Activated T-cell treated with anti-CD3 and anti-CD28 coated beads for 1 hour (primary cell): ENCODE measurements around the gene TRPV4.

Source experiments
- DNase-seq: peaks from one replicate; pipeline ENCODE4 v3.0.0-alpha.2; 2020; ENCODE audit warnings: low read depth

The TRPV4 gene

DNA sequence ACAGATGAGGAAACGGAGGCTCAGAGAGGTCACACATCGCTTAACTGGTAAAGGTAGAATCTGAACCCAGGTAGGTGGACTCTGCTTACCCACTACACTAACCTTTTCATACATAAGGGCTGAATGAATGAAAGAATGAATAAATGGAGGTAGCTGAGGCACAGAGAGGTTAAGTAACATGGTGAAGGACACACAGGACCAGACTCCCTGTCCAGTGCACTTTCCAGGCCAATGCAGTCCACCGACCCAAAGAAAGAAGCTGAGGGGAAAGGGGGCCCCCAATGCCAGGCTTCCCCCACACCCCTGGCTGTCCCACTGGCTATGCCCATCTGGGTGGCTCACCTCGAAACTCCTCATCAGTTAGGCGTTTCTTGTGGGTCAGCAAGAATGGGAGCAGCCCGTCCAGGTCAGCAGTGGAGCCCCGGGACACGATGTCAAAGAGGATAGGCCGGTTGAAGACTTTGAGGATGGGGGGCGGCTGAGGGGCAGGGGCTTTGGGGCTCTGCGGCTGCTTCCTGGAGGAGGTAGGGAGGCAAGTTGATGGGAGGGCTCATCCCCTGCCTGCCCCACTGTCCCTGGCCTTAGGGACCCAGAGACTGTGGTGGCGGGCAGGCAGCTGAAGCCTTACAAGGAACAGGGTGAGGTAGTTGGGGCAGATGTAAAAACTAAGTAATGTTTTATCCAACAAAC is 25.1 kb downstream of the TRPV4 start:
- no peak for DNase-seq

DNA sequence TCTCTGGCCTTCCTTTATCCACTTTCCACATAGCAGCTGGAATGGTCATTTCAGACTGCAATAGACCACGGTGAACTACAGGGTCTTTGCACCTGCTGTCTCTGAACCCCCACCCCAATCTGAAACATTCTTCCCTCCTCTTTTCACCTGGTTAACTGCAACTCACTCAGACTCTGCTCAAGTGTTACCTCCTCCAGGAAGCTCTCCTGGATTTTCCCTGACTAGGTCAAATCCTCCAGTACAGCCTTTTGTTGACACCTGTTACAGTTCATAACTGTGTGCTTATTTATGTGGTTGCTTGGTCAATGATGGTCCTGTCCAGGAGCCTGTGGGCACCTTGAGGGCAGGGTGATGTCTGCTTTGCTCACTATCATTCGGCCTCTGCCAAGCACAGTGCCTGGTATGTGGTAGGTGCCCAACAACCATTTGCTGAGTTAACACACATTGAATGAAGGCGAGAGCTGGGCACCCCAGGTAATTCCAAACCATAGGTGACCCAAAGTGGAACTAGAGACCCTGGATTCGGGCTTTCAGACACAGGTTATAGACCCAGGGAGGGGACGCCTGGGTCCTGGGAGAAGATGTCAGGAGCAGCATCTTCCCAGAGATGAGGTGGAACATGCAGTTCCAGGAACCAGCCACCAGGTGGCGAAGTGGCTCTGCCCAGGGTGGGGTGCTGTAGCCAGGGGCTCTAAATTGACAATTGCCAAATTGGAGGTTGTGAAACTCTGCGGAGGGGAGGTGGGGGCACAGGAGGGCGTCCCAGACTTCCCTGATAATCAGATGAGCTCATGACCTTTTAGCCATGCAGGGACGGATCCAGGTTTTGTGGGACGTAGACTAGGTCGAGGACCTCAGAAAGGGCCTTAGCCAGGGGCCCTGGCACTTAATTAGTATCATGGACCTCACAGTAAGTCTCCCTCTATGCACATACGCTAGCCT is 28.1 kb downstream of the TRPV4 start:
- peak; percentile 55 for DNase-seq

DNA sequence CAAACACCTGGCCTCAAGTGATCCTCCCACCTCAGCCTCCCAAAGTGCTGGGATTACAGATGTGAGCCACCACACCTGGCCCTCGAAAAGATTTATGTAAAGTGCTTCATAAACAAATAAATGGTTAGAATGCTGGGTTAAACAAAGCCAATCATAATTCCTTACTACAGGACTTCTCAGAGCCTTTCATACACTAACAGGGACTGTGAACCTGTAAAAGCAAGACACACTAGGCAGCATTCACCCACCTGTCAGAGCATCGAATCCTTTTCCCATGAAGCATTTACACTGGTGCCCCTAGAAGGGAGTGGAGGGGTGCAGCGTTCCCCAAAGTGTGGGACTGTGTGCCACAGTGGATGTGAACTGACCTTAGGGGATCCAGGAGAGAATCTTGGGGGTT is 29.5 kb downstream of the TRPV4 start:
- no peak for DNase-seq

DNA sequence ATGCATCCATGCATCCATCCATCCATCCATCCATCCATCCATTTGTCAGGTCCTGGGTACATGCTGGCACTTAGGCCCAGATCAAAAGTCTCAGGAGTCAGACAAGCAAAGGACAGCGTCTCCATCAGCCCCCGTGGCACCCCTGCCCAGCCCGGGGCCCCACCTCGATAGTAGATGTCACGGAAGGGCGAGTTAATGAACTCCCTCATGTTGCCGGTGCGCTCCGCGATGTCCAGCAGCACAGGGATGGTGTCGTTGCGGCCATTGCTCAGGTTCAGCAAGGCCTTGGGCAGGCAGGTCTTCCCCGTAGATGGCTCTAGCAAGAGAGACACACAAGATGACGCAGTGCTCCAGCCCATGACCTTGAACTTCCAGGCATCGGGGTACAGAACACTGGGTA is 30.4 kb downstream of the TRPV4 start:
- no peak for DNase-seq

DNA sequence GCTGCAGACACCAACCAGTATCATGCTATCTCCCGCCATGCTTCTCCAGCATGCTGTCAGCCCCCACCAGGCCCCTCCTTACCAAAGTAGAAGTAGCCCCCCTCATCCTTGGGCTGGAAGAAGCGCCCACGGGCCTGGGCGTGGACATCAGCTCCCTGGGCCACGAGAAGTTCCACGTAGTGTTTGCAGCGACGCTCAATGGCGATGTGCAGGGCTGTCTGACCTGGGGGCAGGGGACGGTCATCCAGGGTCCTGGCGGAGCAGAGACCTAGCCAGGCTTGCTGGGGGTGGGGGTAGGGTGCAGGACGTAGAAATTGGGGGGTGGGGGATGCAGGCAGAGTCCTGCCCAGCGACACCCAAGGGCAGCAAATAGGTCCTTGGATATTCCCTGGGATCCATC is 32.7 kb downstream of the TRPV4 start:
- DNase-seq: no peak

DNA sequence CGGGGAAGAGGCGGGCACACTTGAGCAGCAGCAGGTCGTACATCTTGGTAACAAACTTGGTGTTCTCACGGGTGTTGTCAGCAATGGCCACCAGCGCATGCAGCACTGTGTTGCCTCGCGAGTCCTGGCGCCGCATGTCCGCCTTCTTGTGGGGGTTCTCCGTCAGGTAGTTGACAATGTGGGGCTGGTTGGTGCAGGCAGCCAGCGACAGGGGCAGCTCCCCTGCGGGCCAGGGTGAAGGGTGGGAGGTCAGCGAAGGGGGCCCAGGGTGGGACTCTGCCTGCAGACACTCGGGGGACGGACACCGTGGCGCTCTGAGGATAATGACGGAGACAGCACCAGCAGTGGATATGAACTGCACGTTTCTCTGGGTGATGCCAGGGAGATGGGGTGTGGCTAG is 34.5 kb downstream of the TRPV4 start:
- DNase-seq: no peak

DNA sequence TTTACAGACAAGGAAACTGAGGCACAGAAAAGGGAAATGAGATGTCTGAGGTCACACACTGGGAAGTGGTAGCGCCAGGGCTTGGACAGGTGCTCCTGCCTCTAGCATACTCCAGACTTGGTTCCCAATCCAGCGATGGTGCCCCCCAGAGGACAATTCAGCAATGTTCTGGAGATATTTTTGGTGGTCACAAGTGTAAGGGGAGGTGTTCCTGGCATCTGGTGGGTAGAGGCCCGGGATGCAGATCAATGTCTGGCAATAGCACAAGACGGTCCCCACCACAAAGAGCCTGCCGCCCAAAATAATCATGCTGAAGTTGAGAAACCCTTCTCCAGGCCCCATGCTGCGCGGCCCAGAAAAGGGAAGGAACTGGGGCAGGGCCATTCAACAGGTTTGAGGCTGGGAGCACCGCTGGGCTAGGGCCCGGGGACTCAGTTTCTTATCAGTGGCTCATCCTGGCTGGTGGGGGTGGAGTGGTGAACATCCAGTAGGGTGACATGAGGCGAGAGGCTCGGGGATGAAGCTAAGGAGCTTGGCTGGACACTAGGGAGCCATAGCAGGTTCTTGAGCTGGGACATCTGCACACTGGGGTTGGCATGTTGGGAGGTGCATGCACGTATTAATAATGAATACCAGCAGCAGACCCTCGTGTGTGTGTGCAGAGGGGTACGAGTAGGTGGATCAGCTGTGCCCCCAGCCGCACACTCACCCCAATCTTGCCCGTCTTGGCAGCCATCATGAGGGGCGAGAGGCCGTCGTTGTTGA is 35.1 kb downstream of the TRPV4 start:
- no peak for DNase-seq

DNA sequence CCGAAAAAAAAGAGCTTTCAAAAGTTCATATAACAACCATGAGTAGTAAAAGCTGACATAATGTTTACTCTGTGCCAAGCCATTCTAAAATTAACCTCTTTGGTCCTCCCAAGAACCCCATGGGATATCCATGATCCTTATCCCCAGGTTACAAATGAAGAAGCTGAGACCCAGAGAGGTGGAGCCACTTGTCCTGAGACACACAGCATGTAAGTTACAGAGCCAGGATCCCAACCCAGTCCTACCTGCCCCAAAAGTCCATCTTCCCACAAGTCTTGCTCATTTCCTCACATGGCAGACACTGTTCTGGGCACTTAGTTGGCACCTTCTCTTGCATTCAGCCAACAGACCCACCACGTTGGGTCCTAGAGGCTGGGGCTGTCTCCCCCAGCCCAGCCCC is 37.1 kb downstream of the TRPV4 start:
- no peak for DNase-seq

DNA sequence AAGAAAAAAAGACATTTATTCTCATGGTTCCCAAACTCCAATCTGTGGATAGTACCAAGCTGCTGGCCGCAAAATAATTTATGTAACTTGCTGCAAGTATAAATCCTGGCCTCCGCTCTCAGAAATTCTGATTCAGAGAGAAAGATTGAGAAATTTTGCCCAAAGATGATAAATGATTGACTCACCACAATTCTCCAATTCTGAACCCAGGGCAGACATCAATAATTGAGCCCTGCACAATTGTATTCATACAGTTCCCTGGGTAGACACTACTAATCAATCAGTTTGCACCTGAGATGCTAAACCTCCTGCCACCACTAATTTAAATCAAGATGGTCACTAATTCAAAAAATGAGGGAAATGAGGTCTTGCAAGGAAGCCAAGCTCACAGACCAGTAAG is 38.2 kb downstream of the TRPV4 start:
- no peak for DNase-seq

DNA sequence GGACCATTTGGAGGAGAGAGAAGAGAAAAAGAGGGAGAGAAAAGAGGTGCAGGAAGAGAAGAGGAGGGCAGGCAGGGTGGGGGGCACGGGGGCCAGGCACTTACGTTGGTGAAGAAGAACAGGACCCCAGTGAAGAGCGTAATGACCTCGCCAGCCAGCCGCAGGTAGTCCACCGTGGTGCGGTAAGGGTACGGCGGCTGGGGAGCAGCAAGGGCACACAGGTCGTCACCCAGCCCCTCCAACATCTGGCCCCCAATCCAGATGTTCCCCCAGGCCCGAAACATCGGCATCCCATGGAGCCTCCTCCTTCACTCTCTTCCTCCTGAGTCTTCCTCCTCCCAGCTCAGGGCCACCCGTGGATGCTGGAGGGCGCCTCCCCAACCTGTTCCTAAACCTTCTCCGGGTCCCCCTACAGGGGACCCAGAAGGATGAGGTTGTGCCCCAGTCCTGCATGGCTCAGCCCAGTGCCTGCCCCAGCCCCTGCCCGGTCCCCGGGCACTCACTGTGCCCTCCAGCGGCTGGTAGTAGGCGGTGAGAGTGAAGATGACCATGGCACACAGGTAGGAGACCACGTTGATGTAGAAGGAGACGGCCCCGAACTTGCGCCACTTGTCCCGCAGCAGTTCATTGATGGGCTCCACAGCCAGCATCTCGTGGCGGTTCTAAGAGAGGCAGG is 39.2 kb downstream of the TRPV4 start:
- no peak for DNase-seq

DNA sequence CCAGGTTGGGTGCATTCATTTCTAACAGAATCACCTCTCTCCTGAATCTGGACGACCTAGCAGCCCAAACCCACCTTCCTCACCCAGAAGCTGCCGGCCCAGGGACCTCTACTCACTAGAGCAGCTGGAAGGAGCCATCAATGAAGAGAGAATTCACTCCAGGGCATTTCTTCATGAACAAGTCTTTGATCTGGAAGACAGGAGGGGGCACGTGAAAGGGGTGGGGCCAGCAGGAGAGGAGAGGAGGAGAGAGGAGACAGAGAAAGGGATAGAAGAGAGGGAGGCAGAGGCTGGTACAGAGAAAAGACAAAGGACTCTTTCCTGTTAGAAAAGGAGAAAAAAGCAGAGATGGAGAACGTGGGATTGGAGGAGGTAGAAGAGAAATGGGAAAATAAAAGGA is 39.8 kb downstream of the TRPV4 start:
- DNase-seq: no peak

DNA sequence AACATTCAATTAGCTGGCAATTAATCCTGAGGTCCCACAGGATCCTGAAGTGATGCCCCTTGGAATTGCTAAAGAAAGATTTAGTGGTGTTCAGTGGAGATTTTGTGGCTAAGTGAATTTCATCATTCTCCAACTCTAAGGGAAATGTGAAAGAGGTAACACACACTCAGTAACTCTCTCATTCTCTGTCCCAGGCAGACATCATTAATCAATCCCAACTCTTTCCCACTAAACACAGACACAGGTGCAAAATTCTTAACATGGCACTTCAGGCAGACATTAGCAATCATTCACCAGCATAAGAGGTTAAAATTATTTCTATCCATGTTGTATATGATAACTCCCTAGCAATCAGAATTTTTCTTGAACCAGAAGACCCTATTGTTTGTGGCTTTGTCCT is 40.2 kb downstream of the TRPV4 start:
- no peak for DNase-seq

DNA sequence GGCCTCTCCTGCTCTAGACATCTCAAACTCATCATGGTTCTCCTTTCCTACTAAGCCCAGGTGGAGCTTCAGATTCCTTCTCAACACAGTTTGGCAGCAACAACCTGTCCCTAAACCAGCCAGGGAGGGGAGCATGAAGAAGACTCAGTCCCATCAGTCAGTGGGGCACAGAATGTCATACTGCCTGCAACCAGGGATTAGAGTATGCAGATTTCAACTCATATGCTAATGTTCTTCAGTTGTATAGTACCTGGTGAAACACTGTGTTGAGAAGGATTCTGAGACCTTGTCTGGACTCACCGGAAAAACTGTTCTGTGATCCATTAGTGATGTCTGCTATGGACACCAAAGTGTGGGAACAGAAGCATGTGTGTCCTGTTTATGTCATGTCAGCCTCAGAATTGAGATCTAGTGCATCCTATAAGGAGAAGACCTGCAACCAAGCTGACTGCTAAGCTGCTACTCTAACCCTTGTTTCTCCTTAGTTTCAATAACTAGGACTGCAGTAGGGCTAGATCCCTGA is 43.6 kb downstream of the TRPV4 start:
- no peak for DNase-seq

DNA sequence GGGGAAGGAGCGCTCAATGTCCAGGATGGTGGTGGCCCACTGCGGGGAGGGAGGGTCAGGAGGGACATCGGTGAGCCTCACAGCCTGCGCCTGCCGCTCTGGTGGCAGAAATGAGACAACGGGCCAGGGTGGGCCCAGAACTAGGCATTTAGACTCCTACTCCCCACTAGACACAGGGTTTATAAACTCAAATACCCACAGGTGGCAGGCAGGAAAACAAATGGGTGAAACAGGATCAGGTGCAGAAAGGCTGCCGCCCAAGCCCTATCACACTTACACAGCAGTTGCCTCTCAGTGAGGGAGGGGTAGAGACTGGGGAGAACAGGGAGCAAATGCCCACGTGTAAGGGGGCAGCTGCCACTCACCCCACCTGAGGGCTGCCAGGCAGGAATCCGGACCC is 46.4 kb downstream of the TRPV4 start:
- no peak for DNase-seq

DNA sequence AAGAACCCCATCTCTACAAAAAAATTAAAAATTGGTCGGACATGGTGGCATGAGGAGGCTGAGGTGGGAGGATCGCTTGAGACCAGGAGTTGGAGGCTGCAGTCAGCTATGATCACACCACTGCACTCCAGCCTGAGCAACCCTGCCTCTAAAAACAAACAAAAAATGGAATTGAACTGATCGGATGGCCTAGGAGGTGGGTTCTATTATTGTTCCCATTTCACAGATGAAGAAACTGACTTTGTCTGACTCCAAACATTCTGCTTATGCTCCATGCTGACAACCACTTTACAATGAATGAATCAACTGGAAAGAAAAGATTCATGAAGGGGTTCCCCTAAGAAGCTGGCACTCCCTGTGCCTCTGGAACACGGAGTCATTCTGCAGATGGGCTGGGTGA is 47.3 kb downstream of the TRPV4 start:
- no peak for DNase-seq

DNA sequence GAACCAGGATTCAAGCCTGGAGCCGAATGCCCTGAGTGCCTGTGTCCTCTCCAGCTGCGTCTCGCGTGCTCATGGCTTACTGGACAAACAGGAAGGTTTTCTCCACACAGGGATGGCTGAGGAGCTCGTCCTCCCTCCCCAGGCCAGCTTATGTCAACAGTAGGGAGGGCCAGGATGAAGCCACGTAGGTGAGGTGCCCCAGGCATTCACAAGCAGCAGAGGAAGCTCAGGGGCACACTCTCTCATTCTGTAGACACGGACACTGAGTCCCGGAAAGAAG is 49.3 kb downstream of the TRPV4 start:
- DNase-seq: no peak

DNA sequence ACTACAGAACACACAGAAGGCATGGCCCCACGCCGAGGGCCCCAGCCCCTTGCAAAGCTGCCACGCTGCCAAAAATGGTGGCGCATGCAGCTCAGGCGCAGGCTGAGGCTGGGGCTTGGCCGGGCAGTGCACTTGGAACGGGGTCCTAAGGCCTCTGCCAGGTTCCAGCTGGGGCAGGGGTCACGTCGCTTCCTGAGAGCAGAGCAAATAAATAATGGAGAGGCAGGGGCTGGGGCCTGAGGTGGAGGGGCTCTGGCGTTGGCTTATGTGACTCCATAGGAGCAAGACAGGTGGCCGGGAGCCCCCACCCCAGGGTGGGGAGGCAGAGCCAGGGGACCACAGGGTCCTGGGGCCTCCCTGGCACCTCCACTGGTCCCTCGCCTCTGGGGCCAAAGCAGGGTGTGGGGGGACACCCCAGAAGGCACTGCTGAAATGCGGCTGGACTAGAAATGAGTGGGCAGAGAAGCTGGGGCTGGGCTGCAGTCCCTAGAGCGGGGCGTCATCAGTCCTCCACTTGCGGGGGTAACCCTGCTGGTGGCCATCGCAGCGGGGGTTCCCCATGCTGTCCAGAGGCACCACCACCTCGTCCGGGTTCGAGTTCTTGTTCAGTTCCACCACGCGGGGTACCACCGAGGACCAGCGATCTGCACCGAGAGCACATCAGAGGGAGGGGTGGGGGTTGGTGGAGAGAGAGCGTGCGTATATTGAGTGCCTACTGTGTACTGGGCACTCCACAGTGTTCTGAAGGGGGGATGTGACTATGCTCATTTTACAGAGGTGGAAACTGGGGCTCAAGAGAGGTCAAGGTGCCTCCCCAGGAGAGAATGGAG is 49.8 kb downstream of the TRPV4 start:
- DNase-seq: no peak

DNA sequence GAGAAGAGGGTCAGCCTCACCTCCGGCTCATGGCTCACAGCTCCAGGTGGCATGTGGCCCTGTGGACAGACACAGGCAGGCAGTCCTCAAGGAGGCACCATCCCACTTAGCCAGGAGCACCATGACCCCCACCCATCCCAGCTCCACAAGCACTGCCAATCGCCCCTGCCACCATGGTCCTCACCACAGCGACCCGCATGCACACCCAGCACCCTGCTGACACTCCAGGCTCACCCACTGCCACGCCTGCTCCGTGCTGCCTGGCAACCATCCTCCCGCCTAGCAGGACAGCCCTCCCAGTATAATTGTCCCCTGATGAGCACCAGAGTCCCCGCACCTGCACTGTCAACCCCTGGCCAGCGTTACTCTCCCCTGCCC is 50.9 kb downstream of the TRPV4 start:
- no peak for DNase-seq

DNA sequence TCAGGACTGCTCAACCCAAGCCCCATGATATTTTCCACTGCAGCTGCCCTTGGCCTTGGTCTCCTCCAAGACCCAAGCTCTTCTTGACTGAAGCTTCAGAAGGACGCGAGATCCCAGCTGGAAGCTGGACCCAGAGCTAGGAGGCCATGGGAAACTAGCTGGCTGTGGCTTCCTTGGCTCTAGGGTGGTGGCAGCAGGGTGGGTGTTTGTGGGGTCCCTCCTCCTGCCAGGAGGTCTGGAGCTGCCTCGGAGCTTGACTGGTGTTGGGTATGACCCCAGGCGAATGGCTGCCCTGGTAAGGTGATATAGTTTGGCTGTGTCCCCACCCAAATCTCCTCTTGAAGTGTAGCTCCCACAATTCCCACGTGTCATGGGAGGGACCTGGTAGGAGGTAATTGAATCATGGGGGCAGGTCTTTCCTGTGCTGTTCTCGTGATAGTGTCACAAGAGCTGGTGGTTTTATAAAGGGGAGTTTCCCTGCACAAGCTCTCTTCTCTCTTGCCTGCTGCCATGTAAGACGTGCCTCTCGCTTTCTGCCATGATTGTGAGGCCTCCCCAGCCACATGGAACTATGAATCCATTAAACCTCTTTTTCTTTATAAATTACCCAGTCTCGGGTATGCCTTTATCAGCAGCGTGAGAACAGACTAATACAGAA is 51.4 kb downstream of the TRPV4 start:
- DNase-seq: no peak

DNA sequence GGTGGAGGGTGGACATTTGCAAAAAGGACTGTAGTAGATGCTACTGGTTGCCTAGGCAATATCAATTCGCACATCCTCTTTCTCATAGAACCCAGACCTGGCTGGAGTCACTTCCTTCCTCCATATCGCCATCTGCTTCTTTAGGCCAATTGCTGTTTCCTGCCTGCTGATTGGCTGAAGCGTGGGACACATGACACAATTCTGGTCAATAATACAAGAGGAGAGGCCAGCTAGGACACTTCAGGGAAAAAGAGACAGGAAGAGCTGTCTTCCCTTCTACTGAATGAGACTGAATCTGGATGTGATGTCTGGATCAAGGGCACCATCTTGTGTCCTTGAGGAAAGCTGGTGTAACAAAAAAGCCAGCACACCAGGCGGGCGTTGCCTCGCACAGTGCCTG is 53.8 kb downstream of the TRPV4 start:
- DNase-seq: no peak

DNA sequence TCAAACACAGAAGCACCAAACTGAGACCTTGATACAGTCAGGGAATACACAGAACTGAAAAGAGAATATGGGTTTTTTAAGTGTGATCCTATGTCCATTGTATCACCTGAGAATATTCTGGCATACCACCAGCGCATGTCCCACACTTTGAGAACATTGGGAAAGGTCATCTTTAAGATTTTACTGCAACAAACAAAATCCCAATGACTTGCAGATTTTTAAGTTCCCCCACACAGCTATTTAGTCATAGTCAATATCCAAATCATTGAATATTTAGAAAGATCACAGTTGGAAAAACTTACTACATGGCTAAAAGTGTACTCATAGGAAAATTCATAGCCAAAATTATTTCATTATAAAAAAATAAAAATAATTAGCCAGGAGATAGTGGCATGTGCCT is 54.5 kb downstream of the TRPV4 start:
- no peak for DNase-seq
